Measurements from ENCODE around the gene ZCCHC17. TPM values are rescaled to one million over a fixed set of nuclear protein-coding genes. Genes with fewer than 3 reads are reported as not detected.
A peak's percentile ranks its signal among the peaks of the same experiment; 100 is the strongest.
"Not testable (repeated sequence)": the region's sequence is repeated elsewhere in the genome, so short reads cannot be mapped to it uniquely, and the experiment has no call there.

The ZCCHC17 gene
- polyA plus RNA-seq (ENCODE audit: insufficient read length in 4 of 4) = 10 to 100 TPM; 44.8 to 49.8 (median 46.8) TPM

DNA sequence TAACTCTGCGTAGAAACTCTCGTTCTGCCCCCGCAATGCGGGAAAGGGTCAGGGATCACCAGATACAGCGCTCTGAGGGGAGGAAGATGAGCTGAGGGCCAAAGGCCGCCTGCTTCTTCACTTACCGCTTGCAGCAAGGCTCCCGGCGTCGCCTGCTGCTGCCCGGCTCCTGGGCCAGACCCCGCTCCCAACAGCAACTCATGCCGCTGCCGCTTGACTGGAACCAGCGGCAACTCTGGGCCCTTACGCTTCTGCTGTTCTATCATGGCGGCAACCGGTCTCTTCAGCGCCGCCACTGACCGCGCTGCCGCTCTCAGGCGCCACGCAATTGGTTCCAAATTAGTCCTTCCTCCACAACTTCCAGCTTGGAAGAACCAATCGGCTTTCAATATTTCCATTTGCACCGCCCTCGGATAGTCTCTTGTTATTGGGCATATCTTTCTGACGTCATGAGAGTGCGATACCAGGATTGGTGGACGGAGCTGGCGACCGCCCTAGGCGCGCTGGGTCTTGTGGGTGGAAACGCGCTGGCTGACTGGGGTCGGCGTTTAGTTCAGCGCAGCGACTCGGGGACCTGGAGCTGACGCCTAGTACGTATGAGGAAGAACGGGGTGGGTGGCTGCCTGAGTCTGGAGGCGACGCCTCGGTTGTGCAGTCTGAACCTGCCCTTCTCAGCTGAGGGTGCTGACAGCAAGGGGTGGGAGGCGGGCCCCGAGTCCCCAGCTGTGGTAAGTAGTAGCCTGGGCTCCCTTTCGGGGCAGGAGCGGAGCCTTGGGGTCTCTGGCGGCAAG, at the start of gene ZCCHC17, which contains the start of gene SNRNP40:
ZCCHC17 (plus strand) TSS at position 547 of the 791 bp plus-strand sequence. CDS start 13,067 bp downstream, outside the sequence.
SNRNP40 (minus strand) TSS at position 303 of the 791 bp plus-strand sequence; CDS start at position 266, 37 bp downstream.
- peak; percentile 94 to 99 (median 98) for DNase-seq (ENCODE audit: low read depth in 4 of 4, low spot score in 3 of 4)

DNA sequence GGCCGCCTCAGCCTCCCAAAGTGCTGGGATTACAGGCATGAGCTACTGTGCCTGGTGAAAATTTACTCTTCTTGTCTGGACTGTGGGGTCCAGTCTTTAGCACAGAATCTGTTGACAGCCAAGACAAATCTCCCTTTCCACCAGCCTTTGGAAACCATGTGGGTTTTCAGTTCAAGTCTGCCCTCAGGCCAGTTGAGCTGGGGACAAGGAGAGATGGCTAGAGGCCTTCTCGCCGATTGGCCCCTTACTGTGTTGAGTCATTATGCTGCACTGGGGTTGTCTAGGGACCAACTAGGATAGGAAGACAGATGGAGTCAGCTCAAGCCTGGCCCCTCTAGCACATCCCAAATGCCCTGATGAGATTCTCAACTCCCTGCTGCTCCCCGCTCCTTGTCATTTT, 48.6 kb upstream of the ZCCHC17 start:
- DNase-seq (ENCODE audit: low read depth in 4 of 4, low spot score in 3 of 4) = no peak

GRCh38 chr1:31249854-31250253, 47.0 kb upstream of the ZCCHC17 start:
- no peak for DNase-seq (ENCODE audit: low read depth in 4 of 4, low spot score in 3 of 4)

- DNase-seq (ENCODE audit: low read depth in 4 of 4, low spot score in 3 of 4) = no peak
Measured at GRCh38 chr1:31257213-31257612, 39.6 kb upstream of the ZCCHC17 start.

GRCh38 chr1:31258581-31258980, 38.3 kb upstream of the ZCCHC17 start:
- no peak for DNase-seq (ENCODE audit: low read depth in 4 of 4, low spot score in 3 of 4)

GRCh38 chr1:31259746-31260145, 37.1 kb upstream of the ZCCHC17 start:
- DNase-seq (ENCODE audit: low read depth in 4 of 4, low spot score in 3 of 4) = no peak

DNA sequence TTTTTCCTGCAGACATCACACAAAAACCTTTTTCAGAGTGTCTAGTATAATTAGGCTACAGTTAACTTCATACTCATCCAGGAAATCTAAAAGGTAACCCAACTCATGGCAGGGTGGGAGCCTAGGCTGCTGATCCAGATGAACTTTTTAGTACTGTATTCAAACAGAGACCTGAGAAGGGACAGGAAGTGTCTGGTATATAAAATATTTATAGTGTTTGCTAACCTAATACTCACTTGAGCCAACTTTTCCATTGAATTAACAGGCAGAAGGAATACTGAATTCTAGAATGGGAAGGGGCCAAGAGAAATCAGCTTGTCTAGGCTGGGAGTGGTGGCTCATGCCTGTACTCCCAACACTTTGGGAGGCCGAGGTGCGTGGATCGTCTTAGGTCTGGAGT, 34.9 kb upstream of the ZCCHC17 start:
- DNase-seq (ENCODE audit: low read depth in 4 of 4, low spot score in 3 of 4) = no peak

DNA sequence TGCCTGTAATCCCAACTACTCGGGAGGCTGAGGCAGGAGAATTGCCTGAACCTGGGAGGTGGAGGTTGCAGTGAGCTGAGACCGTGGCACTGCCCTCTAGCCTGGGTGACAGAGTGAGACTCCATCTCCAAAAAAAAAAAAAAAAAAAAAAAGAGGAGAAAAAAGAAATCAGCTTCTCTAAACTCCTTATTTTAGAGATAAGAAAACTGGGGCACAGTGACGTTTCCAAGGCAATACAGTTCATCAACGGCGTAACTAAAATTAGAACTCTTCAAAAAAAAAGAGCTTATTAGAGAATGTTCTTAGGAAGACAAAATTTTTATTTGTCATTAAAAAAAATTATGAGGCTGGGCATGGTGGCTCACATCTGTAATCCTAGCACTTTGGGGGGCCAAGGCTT, 34.4 kb upstream of the ZCCHC17 start:
- DNase-seq (ENCODE audit: low read depth in 4 of 4, low spot score in 3 of 4) = not testable (repeated sequence)

DNA sequence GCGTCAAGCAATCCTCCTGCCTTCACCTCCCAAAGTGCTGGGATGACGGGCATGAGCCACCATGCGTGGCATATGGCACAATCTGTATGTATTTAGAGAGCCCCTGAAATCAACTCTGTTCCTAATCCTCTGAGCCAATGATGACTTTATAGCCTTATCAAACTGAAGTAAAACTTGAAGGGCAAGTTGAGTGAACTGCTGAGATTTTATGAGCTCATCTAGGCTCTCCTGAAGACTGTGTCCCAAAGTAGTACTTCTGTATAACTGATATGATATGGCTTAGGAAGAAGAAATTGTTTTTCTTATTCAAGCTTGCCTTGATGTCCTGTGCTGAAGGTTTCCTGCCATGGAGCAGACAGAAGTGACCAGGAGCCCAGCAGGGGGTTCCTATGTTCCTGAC, 33.4 kb upstream of the ZCCHC17 start:
- no peak for DNase-seq (ENCODE audit: low read depth in 4 of 4, low spot score in 3 of 4)

DNA sequence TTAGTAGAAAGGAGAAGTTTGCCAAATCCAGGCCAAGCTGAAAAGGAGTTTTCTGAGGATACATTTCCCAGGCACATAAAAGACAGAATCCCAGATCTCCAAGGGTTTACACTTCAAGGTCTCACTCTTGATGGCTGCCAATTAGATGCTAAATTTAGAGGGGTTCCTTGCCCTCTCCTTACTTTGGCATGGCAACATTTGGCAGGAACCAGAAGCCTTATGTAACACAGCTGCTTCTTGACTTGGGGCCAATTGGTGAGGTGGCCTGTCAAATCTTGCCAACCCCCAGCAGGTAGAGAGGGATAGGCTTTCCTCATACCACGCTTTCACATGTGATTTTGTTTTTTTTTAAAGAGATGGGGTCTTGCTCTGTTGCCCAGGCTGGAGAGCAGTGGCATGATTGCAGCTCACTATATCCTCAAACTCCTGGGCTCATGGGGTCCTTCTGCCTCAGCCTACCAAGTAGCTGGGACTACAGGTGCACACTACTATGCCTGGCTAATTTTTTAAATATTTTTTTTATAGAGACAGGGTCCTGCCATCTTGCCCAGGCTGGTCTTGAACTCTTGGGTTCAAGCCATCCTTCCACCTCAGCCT, 31.9 kb upstream of the ZCCHC17 start:
- DNase-seq (ENCODE audit: low read depth in 4 of 4, low spot score in 3 of 4) = no peak

- no peak for DNase-seq (ENCODE audit: low read depth in 4 of 4, low spot score in 3 of 4)
Measured at GRCh38 chr1:31266547-31266946, 30.3 kb upstream of the ZCCHC17 start.

DNA sequence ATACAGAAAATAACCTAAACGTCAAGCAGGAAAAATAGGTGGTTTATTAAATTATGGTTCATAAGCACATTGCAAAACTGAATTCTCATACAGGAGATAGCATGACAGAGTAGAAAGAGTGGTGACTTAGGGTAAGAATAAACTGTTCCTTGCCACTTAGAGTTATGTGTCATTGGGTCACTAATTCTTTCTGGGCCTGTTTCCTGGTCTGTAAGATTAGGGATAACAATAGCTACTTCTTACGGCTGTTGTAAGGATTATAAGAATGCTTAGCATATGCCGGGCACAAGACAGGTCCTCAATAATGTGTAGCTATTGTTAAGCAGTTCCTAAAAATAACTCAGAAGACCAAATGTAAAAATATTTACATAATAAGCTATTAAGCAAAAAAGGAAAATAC, 24.5 kb upstream of the ZCCHC17 start:
- DNase-seq (ENCODE audit: low read depth in 4 of 4, low spot score in 3 of 4) = no peak

DNA sequence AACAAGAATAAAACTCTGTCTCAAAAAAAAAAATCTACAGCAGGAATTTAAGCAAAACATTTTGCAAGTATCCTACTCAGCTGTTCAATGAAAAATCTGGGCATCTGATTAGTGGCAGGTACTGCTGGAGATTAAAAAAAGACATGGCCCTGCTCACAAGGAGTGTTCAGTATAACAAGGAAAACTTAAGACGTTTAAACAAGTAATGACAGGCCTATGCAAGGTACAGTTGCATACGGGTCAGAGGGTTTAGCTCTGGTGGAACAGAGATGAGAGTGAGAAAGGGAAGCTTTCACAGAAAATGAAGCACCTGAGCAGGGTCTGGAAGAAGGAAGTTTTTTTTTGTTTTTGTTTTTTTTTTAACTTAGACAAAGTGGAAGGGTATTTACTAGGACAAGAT, 23.2 kb upstream of the ZCCHC17 start:
- DNase-seq (ENCODE audit: low read depth in 4 of 4, low spot score in 3 of 4) = no peak

- DNase-seq (ENCODE audit: low read depth in 4 of 4, low spot score in 3 of 4) = not testable (repeated sequence)
Measured at GRCh38 chr1:31282426-31282825, 14.4 kb upstream of the ZCCHC17 start.

DNA sequence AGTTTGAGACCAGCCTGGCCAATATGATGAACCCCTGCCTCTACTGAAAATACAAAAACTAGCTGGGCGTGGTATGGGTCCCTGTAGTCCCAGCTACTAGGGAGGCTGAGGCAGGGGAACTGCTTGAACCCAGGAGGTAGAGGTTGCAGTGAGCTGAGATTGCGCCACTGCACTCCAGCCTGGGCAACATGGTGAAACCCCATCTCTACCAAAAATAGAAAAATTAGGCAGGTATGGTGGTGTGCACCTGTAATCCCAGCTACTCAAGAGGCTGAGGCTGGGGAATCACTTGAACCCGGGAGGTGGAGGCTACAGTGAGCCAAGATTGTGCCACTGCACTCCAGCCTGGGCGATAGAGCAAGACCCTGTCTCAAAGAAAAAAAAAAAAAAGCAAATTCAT, 9.0 kb upstream of the ZCCHC17 start:
- DNase-seq (ENCODE audit: low read depth in 4 of 4, low spot score in 3 of 4) = not testable (repeated sequence)

DNA sequence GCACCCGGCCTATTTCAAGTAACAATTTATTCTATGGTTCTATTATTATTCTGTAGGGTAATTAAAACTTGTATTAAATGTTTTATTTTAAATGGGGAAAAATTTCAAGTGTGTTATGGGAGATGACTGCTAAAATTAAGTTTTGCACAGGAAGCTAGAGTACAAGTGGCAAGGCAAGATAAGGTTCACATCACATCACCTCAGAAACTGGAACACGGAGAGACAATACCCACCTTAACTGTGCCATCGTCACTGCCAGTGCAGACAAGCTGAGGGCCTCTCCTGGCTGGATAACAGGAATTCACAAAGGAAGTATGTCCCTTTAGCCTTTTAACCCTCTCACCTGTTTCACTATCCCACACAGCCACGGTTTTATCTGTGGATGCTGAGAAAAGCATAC, 7.8 kb upstream of the ZCCHC17 start:
- no peak for DNase-seq (ENCODE audit: low read depth in 4 of 4, low spot score in 3 of 4)

DNA sequence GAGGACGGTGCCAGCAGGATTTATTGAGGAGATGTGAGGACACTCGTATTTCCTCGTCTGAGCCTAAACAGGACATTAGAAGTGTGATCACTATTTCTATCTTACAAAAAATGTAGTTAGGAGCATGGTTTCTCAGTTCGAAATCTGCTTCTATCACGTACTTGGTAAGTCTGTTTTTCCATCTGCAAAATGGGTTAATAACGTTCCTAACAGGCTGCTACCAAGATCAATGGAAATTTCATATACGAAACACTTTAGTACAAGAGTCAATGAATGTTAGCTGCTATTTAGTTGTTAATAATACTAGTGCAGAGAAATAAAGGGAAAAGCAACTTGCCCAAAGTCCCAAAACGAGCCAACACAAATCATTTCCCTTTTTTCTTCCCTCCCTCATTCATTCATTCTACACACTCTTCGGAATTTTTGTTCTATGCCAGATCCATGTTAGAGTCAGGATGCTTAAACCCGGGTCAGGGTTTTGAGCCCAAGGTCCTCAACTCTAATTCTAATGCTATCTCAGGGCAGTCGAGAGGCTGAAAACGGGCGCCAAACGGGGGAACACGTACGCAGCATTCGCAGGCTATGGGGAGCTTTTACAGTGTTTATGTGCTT, 852 bp upstream of the ZCCHC17 start:
- DNase-seq (ENCODE audit: low read depth in 4 of 4, low spot score in 3 of 4) = no peak

GRCh38 chr1:31297277-31298247, 730 bp downstream of the ZCCHC17 start:
- peak in 2 of 4 donors; percentile 7 to 20 for DNase-seq (ENCODE audit: low read depth in 4 of 4, low spot score in 3 of 4)

DNA sequence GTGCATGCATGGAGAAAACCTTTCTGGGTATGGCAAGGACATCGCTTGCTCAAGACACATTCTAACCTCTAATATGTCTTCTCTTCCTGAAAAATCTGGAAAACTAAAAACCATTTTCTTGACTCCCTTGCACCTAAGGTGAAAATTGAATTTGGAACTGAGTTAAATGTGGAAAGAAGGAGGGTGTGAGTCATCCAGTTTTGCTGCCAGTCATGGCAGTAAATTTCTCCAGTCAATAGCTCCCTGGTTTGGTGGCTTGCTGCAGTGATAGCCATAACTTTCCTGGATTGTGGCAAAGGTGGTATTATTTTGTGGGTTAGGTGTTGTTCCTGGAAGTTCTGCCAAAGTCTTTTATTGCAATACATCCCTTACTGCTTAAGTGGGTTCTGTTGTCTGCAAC, 2.5 kb downstream of the ZCCHC17 start:
- no peak for DNase-seq (ENCODE audit: low read depth in 4 of 4, low spot score in 3 of 4)

DNA sequence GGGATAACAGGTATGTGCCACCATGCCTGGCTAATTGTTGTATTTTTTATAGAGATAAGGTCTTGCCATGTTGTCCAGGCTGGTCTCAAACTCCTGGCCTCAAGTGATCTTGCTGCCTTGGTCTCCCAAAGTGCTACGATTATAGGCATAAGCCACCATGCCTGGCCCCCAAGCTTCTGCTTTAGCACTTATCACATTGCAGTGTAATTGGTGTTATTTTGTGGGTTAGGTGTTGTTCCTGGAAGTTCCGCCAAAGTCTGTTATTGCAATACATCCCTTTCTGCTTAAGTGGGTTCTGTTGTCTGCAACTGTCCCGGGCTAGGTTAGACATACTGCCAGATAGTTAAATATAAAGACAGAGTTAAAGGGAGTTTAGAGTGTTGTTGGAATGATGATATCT, 3.4 kb downstream of the ZCCHC17 start:
- DNase-seq (ENCODE audit: low read depth in 4 of 4, low spot score in 3 of 4) = no peak

Measured in right renal pelvis (tissue), 4 donors.